Bronchial epithelial cell (primary cell): ENCODE results near the gene YWHAG. TPM values are rescaled to one million over a fixed set of nuclear protein-coding genes. Genes with fewer than 3 reads are reported as not detected.
"Not testable (repeated sequence)": the region's sequence is repeated elsewhere in the genome, so short reads cannot be mapped to it uniquely, and the experiment has no call there.

ENCODE experiments used
- DNase-seq: peaks from one replicate; pipeline ENCODE4 v3.0.0-alpha.2; 2010; ENCODE audit warnings: low read depth
- FAIRE-seq: peaks from 2 replicates; lab custom pipeline; 2011; peaks lifted over from hg19 to GRCh38; lab: Jason Lieb, UNC
- H3K27me3 ChIP-seq: 2 replicates; pipeline ENCODE4 v1.5.1; 2011; ENCODE audit warnings: low read length; ENCODE audit not compliant: control insufficient read depth, insufficient read depth
- H3K36me3 ChIP-seq: 2 replicates; pipeline ENCODE4 v1.5.1; 2011; ENCODE audit warnings: low read length; ENCODE audit not compliant: control insufficient read depth, insufficient read depth
- H3K4me3 ChIP-seq: 2 replicates; pipeline ENCODE4 v1.5.1; 2011; ENCODE audit warnings: mild to moderate bottlenecking, low read depth, low read length, control low read depth
- CTCF ChIP-seq: IDR thresholded peaks from 2 replicates; pipeline ENCODE4 v1.5.1; 2011; ENCODE audit warnings: mild to moderate bottlenecking, moderate library complexity, low read length, control low read depth, inconsistent platforms; ENCODE audit not compliant: insufficient read depth, severe bottlenecking
- total RNA-seq: library from RNA; depleted of rRNA; stranded (reverse); fragments of >200 nt; gene quantifications from 2 replicates; pipeline ENCODE4 v1.2.1, GENCODE V29; 2014

The YWHAG gene
- total RNA-seq, 1 donor from 2014 or later = 112 TPM

GRCh38 chr7:76291351-76292212 lies 67.2 kb downstream of the YWHAG start:
- H3K4me3 ChIP-seq = peak overlapping the region; percentile 21
- no peak for FAIRE-seq

GRCh38 chr7:76290847-76291350 lies 67.9 kb downstream of the YWHAG start:
- not testable (repeated sequence) for H3K4me3 ChIP-seq, H3K27me3 ChIP-seq, FAIRE-seq, H3K36me3 ChIP-seq, DNase-seq

More at GRCh38 chr7:76291351-76292212, 67.2 kb downstream of the YWHAG start:
- peak; percentile 95 for TF ChIP-seq CTCF
- peak; percentile 98 for DNase-seq
- H3K36me3 ChIP-seq = no peaks in the 10 kb centered on the region
- H3K27me3 ChIP-seq = no peaks in the 10 kb centered on the region

- Histone ChIP-seq H3K36me3 (no peaks in the 10 kb centered on the region), H3K4me3 (no peak overlapping the region), H3K27me3 (peaks cover 5% of the 10 kb centered on the region)
- TF ChIP-seq CTCF = no peak
- no peak for FAIRE-seq
- no peak for DNase-seq
Observed at GRCh38 chr7:76286842-76287403, 71.9 kb downstream of the YWHAG start.

GRCh38 chr7:76285604-76286374 lies 73.0 kb downstream of the YWHAG start:
- no peak for DNase-seq
- H3K4me3 ChIP-seq = no peak overlapping the region
- TF ChIP-seq CTCF = no peak
- peaks cover 14% of the 10 kb centered on the region for H3K27me3 ChIP-seq
- no peaks in the 10 kb centered on the region for H3K36me3 ChIP-seq
- peak; percentile 73 for FAIRE-seq

GRCh38 chr7:76283254-76284159 lies 75.3 kb downstream of the YWHAG start:
- FAIRE-seq (no peak), DNase-seq (no peak)
- no peak overlapping the region for H3K4me3 ChIP-seq
- no peaks in the 10 kb centered on the region for H3K36me3 ChIP-seq
- TF ChIP-seq CTCF = no peak
- peaks cover 17% of the 10 kb centered on the region for H3K27me3 ChIP-seq
